PFSK-1 (cell line): ENCODE data around the gene BTBD10.

ENCODE experiments used
- POLR2AphosphoS5 ChIP-seq: IDR thresholded peaks from 2 replicates; pipeline ENCODE4 v1.6.1; 2012; ENCODE audit warnings: low read depth, mild to moderate bottlenecking, control low read depth, low read length, moderate library complexity
- SIN3A ChIP-seq: IDR thresholded peaks from 2 replicates; pipeline ENCODE4 v1.6.1; 2012; ENCODE audit warnings: mild to moderate bottlenecking, low read length, moderate library complexity, borderline replicate concordance; ENCODE audit not compliant: insufficient read depth
- TAF1 ChIP-seq: IDR thresholded peaks from 2 replicates; pipeline ENCODE4 v1.6.1; 2012; ENCODE audit warnings: low read length, control low read depth, borderline replicate concordance; ENCODE audit not compliant: insufficient read depth
- TF ChIP-seq, protein P1 (sequence below), 2 experiments: IDR thresholded peaks; 2 replicates each; pipeline versions ENCODE4 v1.6.1 to v1.8.0; 2011 to 2012; ENCODE audit warnings: low read depth in 2 of 2, low read length in 2 of 2, control low read depth in 1 of 2, inconsistent platforms in 1 of 2, mild to moderate bottlenecking in 1 of 2, moderate library complexity in 1 of 2; ENCODE audit not compliant: insufficient read depth in 1 of 2

DNA sequence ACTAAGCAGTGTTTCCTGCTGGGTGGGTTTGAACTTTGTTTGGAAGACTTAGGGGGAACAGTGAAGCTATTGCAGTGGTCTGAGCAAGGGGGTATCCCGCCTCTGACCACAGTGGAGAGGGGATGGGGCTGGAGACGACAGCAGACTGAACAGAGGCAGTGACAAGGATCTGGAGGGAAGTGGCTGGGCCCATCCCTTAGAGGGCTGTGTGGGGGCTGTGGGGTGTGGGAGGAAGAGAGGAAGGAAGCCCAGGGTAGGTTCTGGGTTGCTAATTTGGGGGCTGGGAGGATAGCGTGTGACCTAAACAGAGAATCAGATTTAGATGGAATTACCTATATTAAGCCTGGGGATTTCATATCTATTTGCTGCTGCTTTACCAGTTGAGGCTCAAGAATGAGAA, 114.7 kb downstream of the BTBD10 start:
- no peak for TF ChIP-seq POLR2AphosphoS5
- no peak for TF ChIP-seq SIN3A
- TF ChIP-seq, protein P1, sequence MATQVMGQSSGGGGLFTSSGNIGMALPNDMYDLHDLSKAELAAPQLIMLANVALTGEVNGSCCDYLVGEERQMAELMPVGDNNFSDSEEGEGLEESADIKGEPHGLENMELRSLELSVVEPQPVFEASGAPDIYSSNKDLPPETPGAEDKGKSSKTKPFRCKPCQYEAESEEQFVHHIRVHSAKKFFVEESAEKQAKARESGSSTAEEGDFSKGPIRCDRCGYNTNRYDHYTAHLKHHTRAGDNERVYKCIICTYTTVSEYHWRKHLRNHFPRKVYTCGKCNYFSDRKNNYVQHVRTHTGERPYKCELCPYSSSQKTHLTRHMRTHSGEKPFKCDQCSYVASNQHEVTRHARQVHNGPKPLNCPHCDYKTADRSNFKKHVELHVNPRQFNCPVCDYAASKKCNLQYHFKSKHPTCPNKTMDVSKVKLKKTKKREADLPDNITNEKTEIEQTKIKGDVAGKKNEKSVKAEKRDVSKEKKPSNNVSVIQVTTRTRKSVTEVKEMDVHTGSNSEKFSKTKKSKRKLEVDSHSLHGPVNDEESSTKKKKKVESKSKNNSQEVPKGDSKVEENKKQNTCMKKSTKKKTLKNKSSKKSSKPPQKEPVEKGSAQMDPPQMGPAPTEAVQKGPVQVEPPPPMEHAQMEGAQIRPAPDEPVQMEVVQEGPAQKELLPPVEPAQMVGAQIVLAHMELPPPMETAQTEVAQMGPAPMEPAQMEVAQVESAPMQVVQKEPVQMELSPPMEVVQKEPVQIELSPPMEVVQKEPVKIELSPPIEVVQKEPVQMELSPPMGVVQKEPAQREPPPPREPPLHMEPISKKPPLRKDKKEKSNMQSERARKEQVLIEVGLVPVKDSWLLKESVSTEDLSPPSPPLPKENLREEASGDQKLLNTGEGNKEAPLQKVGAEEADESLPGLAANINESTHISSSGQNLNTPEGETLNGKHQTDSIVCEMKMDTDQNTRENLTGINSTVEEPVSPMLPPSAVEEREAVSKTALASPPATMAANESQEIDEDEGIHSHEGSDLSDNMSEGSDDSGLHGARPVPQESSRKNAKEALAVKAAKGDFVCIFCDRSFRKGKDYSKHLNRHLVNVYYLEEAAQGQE (IDR thresholded peaks at IDR 0.05; ENCODE audit: insufficient read depth in 1 of 2, low read depth in 2 of 2, low read length in 2 of 2), result no peak
- no peak for TF ChIP-seq TAF1
